PC-3 (cell line): Measurements from ENCODE around the gene ELOVL2. TPM values are rescaled to one million over a fixed set of nuclear protein-coding genes. Genes with fewer than 3 reads are reported as not detected.

Experiments used
- ATAC-seq: fragments of 200-7000 bp; cut with Tn5 transposase; 2 replicates; pipeline ENCODE4 v1.9.1; 2020; ENCODE audit warnings: mild to moderate bottlenecking, moderate library complexity
- BruUV-seq: library from RNA; stranded (reverse); fragments of 400-500 nt; replicated peaks from 2 replicates; lab custom pipeline; 2021; lab: Mats Ljungman, UMichigan
- CTCF ChIA-PET: fragments of 300-600 bp; sonication (Branson Sonifier 250); formaldehyde crosslinking; loops from one replicate; lab custom pipeline; 2022; ENCODE audit warnings: antibody characterized with exemption; lab: Charles Lee
- POLR2A ChIA-PET: fragments of 300-600 bp; sonication (Branson Sonifier 250); formaldehyde crosslinking; loops from one replicate; lab custom pipeline; 2022; ENCODE audit warnings: antibody characterized with exemption; ENCODE audit not compliant: unreplicated experiment; lab: Charles Lee
- DNase-seq: peaks from one replicate; pipeline ENCODE4 v3.0.0-alpha.2; 2015
- H2AFZ ChIP-seq: fragments of 300-600 bp; sonication (generic); 2 replicates; pipeline ENCODE4 v1.6.0; 2016; ENCODE audit warnings: antibody characterized with exemption, low read length
- H3F3A ChIP-seq: fragments of 300-600 bp; sonication (generic); one replicate; pipeline ENCODE4 v1.6.0; 2017; ENCODE audit warnings: antibody characterized with exemption, low read length, control low read depth, mild to moderate bottlenecking; ENCODE audit not compliant: unreplicated experiment
- H3K27ac ChIP-seq: fragments of 300-600 bp; sonication (generic); 2 replicates; pipeline ENCODE4 v1.5.1; 2016; ENCODE audit warnings: mild to moderate bottlenecking, low read length
- H3K27me3 ChIP-seq: fragments of 300-600 bp; sonication (generic); 2 replicates; pipeline ENCODE4 v1.6.1; 2016; ENCODE audit warnings: low read length, mixed read lengths
- H3K36me3 ChIP-seq: fragments of 300-600 bp; sonication (generic); 2 replicates; pipeline ENCODE4 v1.6.1; 2016; ENCODE audit warnings: low read depth, mixed run types, low read length, mixed read lengths
- H3K4me1 ChIP-seq: fragments of 300-600 bp; sonication (generic); 2 replicates; pipeline ENCODE4 v1.5.1; 2016; ENCODE audit warnings: low read length; ENCODE audit not compliant: insufficient read depth
- H3K4me2 ChIP-seq: fragments of 300-600 bp; sonication (generic); 2 replicates; pipeline ENCODE4 v1.6.0; 2016; ENCODE audit warnings: low read length
- H3K4me3 ChIP-seq: fragments of 300-600 bp; sonication (generic); 2 replicates; pipeline ENCODE4 v1.5.1; 2016; ENCODE audit warnings: mild to moderate bottlenecking, low read length, mixed read lengths
- H3K79me2 ChIP-seq: fragments of 300-600 bp; sonication (generic); 2 replicates; pipeline ENCODE4 v1.6.1; 2017; ENCODE audit warnings: low read length, mixed read lengths
- H3K9ac ChIP-seq: fragments of 300-600 bp; sonication (generic); 2 replicates; pipeline ENCODE4 v1.6.0; 2016; ENCODE audit warnings: mild to moderate bottlenecking, low read length
- H3K9me2 ChIP-seq: fragments of 300-600 bp; sonication (generic); replicated peaks from 2 replicates; pipeline ENCODE4 v1.6.1; 2016; ENCODE audit warnings: mixed run types, low read length, mixed read lengths
- H3K9me3 ChIP-seq: fragments of 300-600 bp; sonication (generic); 2 replicates; pipeline ENCODE4 v1.6.1; 2016; ENCODE audit warnings: low read length, mixed read lengths
- H4K20me1 ChIP-seq: fragments of 300-600 bp; sonication (generic); 2 replicates; pipeline ENCODE4 v1.6.1; 2016; ENCODE audit warnings: low read length, mixed read lengths
- CTCF ChIP-seq: fragments of 300-600 bp; sonication (generic); conservative IDR thresholded peaks from 2 replicates; pipeline ENCODE4 v1.5.1; 2017; ENCODE audit warnings: antibody characterized with exemption, low read depth, mild to moderate bottlenecking, low read length
- EZH2 ChIP-seq: fragments of 300-600 bp; sonication (generic); IDR thresholded peaks from one replicate; pipeline ENCODE4 v1.6.1; 2017; ENCODE audit warnings: antibody characterized with exemption, mild to moderate bottlenecking, low read length; ENCODE audit not compliant: unreplicated experiment
- EZH2phosphoT487 ChIP-seq: fragments of 300-600 bp; sonication (generic); IDR thresholded peaks from 2 replicates; pipeline ENCODE4 v1.6.1; 2018; ENCODE audit warnings: mild to moderate bottlenecking, antibody characterized with exemption, low read length, borderline replicate concordance
- intact Hi-C: fragments of 100-400 bp; cut with micrococcal nuclease; formaldehyde crosslinking; loops from 2 replicates; pipeline ENCODE4 v1.9.0; 2023
- total RNA-seq: library from RNA; depleted of rRNA; stranded (reverse); fragments of >200 nt; gene quantifications from 2 replicates; pipeline ENCODE4 v1.2.3, GENCODE V29; 2014

The ELOVL2 gene
- total RNA-seq, 1 experiment from 2014 or later, result 0.91 TPM

DNA sequence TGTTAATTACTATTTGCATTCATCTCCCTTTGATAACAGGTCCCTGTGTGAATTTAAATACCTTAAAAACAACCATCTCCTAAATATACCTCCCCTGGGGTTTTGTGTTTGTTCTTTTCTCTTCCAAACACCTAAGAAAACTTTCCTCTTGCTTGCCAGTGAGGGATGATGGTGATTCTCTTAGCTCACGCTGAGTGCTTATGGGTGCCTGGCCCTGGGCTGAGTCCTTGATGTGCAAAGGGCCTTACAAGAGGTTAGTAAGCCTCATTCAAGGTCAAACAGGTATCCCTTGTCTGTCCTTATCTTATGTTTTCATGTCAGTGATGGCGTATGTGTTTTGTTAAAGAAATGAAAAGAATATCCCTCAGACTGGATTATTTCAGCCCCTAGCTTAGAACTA is 81.0 kb downstream of the ELOVL2 start:
- ChIA-PET CTCF (no interaction called here), POLR2A (no interaction called here)
- H3K9me3 ChIP-seq, result peaks cover 6% of the 10 kb centered on the region; the same call in 1 of the 2 replicates
- no peak overlapping the region for H2AFZ ChIP-seq
- no peaks in the 10 kb centered on the region for H3K9me2 ChIP-seq
- TF ChIP-seq CTCF, result no peak
- no peak for TF ChIP-seq EZH2
- no peak for TF ChIP-seq EZH2phosphoT487
- BruUV-seq, result no TSS peak
- no peak overlapping the region for H3K27ac ChIP-seq
- ATAC-seq (no peak), DNase-seq (no peak)
- H3K9ac ChIP-seq, result no peak overlapping the region
- H3K36me3 ChIP-seq, result no peaks in the 10 kb centered on the region
- no peaks in the 10 kb centered on the region for H4K20me1 ChIP-seq
- H3K4me3 ChIP-seq, result no peak overlapping the region
- peaks cover 12% of the 10 kb centered on the region for H3K4me1 ChIP-seq
- H3K4me2 ChIP-seq, result 0 out of 2 replicates have a peak overlapping the region, but pooled peaks have one; percentile 24
- no peaks in the 10 kb centered on the region for H3K79me2 ChIP-seq
- intact Hi-C loops, result no loop called here
- H3F3A ChIP-seq, result no peaks in the 10 kb centered on the region
- H3K27me3 ChIP-seq, result no peaks in the 10 kb centered on the region

DNA sequence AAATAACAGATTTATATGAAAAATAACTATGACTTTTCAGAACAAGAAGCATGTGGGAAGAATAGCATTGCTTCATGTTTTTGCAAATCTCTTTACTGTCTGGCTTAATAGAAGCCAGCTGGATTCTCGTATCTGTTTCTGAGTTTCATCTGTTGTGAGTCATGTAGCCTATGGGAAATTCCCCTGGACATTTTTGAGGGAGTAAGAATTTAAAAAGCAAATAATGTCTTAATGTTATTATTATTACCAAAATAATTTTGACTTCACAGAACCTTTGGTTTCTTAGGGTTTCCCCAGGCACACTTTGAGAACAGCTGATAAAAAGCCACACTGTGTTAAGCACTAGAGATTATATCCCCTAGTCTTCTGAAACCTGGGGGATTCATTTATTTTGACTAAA is 81.4 kb downstream of the ELOVL2 start:
- peaks cover 12% of the 10 kb centered on the region for H3K4me1 ChIP-seq
- TF ChIP-seq CTCF (no peak), EZH2phosphoT487 (no peak), EZH2 (no peak)
- no peaks in the 10 kb centered on the region for H3K27me3 ChIP-seq
- intact Hi-C loops, result no loop called here
- H3K4me3 ChIP-seq, result no peak overlapping the region
- H3K9me2 ChIP-seq, result no peaks in the 10 kb centered on the region
- no peaks in the 10 kb centered on the region for H3F3A ChIP-seq
- H3K27ac ChIP-seq, result no peak overlapping the region
- no TSS peak for BruUV-seq
- ATAC-seq, result peak; percentile 53
- H3K9ac ChIP-seq, result no peak overlapping the region
- DNase-seq, result peak; percentile 58
- CTCF ChIA-PET, result interaction anchor here (0.6 kb wide), 1 partner anchor 84 kb away, joined by 3 read pairs; no protein-coding TSS in a partner anchor
- H3K9me3 ChIP-seq, result peaks cover 6% of the 10 kb centered on the region; the same call in 1 of the 2 replicates
- H3K4me2 ChIP-seq, result peak overlapping the region; percentile 24; the same call in 1 of the 2 replicates
- H3K79me2 ChIP-seq, result no peaks in the 10 kb centered on the region
- POLR2A ChIA-PET, result no interaction called here
- no peak overlapping the region for H2AFZ ChIP-seq
- no peaks in the 10 kb centered on the region for H3K36me3 ChIP-seq
- no peaks in the 10 kb centered on the region for H4K20me1 ChIP-seq

- Histone ChIP-seq H3K9me3 (peaks cover 6% of the 10 kb centered on the region; the same call in 1 of the 2 replicates), H3K79me2 (no peaks in the 10 kb centered on the region), H3K4me1 (peaks cover 12% of the 10 kb centered on the region), H3F3A (no peaks in the 10 kb centered on the region), H3K4me2 (no peak overlapping the region), H3K9ac (no peak overlapping the region), H3K9me2 (no peaks in the 10 kb centered on the region), H3K36me3 (no peaks in the 10 kb centered on the region), H4K20me1 (no peaks in the 10 kb centered on the region), H2AFZ (no peak overlapping the region), H3K27me3 (no peaks in the 10 kb centered on the region), H3K4me3 (no peak overlapping the region), H3K27ac (no peak overlapping the region)
- no TSS peak for BruUV-seq
- TF ChIP-seq EZH2, result no peak
- TF ChIP-seq CTCF, result 0 out of 2 replicates have a peak, but pooled peaks have one; percentile 13
- no peak for TF ChIP-seq EZH2phosphoT487
- no peak for DNase-seq
- intact Hi-C loops, result no loop called here
- no peak for ATAC-seq
- ChIA-PET POLR2A (no interaction called here), CTCF (interaction anchor here (0.6 to 0.7 kb wide), 2 partner anchors 10 to 46 kb away, joined by 3 to 5 read pairs; no protein-coding TSS in a partner anchor)
Observed at GRCh38 chr6:10961837-10962236, 82.3 kb downstream of the ELOVL2 start.
